SK-N-MC (cell line): ENCODE measurements around the gene EPSTI1.

Source experiments
- EZH2 ChIP-seq: fragments of 200-600 bp; sonication (generic); IDR thresholded peaks from one replicate; pipeline ENCODE4 v1.6.1; 2017; ENCODE audit warnings: antibody characterized with exemption
- POLR2AphosphoS5 ChIP-seq: IDR thresholded peaks from 2 replicates; pipeline ENCODE4 v1.6.1; 2012; ENCODE audit warnings: mild to moderate bottlenecking, low read depth, low read length, borderline replicate concordance

GRCh38 chr13:42924344-42924743 is 67.7 kb downstream of the EPSTI1 start:
- TF ChIP-seq EZH2 (no peak), POLR2AphosphoS5 (no peak)
